ENCODE data around the gene MCC.

GRCh38 chr5:113061846-113062780, 426.1 kb downstream of the MCC start:
- TF ChIP-seq ZFP37 (tag by site-specific recombination; IDR thresholded peaks at IDR 0.05): no peak
- no peak for TF ChIP-seq KLF7 (tag by site-specific recombination; IDR thresholded peaks at IDR 0.05; ENCODE audit: borderline replicate concordance)
- no peak for TF ChIP-seq REST (tag by site-specific recombination; IDR thresholded peaks at IDR 0.05)
- TF ChIP-seq ZNF664 (tag by site-specific recombination; IDR thresholded peaks at IDR 0.05): no peak
- no peak for TF ChIP-seq ZNF239 (tag by site-specific recombination; IDR thresholded peaks at IDR 0.05)
- TF ChIP-seq ZNF645 (tag by site-specific recombination; IDR thresholded peaks at IDR 0.05): no peak
- no peak for TF ChIP-seq ZNF121 (tag by site-specific recombination; IDR thresholded peaks at IDR 0.05)
- no peak for TF ChIP-seq ZNF621 (tag by site-specific recombination; IDR thresholded peaks at IDR 0.05)
- no peak for TF ChIP-seq ZNF777 (tag by site-specific recombination; IDR thresholded peaks at IDR 0.05; ENCODE audit: borderline replicate concordance)
- no peak for TF ChIP-seq ZNF175 (tag by site-specific recombination; IDR thresholded peaks at IDR 0.05)
- TF ChIP-seq CTCF (tag by site-specific recombination; IDR thresholded peaks at IDR 0.05): no peak
- TF ChIP-seq ZSCAN18 (tag by site-specific recombination; IDR thresholded peaks at IDR 0.05): no peak
- no peak for TF ChIP-seq PRDM1 (tag by site-specific recombination; IDR thresholded peaks at IDR 0.05)
- no peak for TF ChIP-seq ZFP41 (tag by site-specific recombination; IDR thresholded peaks at IDR 0.05; ENCODE audit: borderline replicate concordance)
